ENCODE results near the gene SYT8. TPM values are rescaled to one million over a fixed set of nuclear protein-coding genes. Genes with fewer than 3 reads are reported as not detected.
A peak's percentile ranks its signal among the peaks of the same experiment; 100 is the strongest.
"Not testable (repeated sequence)": the region's sequence is repeated elsewhere in the genome, so short reads cannot be mapped to it uniquely, and the experiment has no call there.

SYT8 gene
- total and polyA plus RNA-seq, 3 experiments from 2014 or later, result not detected

DNA sequence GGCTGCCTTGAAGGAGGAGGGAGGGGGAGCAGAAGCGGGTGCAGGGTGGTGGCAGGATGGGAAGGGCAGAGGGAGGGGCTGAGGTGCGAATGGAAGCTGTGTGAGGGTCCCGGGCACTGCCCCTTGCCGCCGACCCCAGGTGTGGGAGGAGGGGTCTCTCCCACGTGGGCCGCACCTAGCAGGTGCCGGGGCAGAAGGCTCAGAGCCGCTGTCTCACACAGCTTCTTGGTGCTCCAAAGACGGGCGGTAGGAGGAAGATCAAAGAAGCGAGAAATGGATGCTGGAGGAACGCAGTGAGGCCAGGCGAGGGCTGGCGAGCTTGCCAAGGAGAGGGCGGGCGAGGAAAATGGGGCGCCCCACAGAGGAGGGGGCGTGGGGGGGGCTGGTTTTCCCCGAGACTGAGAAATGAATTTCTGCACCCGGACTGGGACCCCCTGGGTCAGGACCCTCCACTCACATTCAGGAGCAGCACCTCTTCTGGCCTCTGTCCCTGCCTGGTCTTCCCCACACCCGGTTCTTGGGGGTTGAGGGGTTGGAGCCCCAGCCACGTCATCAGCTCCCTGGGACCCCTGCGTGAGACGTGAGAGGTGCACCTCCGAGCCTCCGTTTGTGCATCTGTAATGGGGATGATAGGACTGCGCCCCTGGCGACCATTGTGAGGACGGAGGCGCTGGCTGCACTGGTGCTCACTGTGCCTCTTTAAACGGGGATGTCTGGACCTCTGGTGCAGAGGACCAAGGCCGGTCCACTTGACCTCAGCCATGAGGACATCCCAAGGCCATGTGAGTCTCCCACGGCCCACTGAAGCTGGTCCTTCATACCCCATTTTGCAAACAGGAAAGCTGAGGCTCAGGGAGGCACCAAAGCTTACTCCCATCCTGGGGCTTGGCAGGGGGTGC is 34.9 kb downstream of the SYT8 start:
- Mint-ChIP-seq H3K4me1 (peaks cover 48 to 81% (median 60%) of the 10 kb centered on the region in 3 donors), H3K27me3 (no peaks in the 10 kb centered on the region), H3K4me3 (peak overlapping the region; percentile 24 to 90 (median 79)), H3K36me3 (peaks cover 0 to 20% (median 0%) of the 10 kb centered on the region in 3 donors), H3K9me3 (no peaks in the 10 kb centered on the region), H3K27ac (peak overlapping the region; percentile 72 to 98 (median 91))
- Histone ChIP-seq H3K9me3 (ENCODE audit: low read length) (no peaks in the 10 kb centered on the region), H3K27me3 (ENCODE audit: insufficient read depth, low read length, poor library complexity, severe bottlenecking) (no peaks in the 10 kb centered on the region), H3K27ac (ENCODE audit: low read depth, low read length) (no peak overlapping the region), H3K4me1 (ENCODE audit: insufficient read depth, low read length) (peaks cover 40% of the 10 kb centered on the region), H3K36me3 (ENCODE audit: insufficient read depth, low read length) (no peaks in the 10 kb centered on the region), H3K4me3 (ENCODE audit: low read length) (no peak overlapping the region)
- ChIA-PET POLR2A (interaction anchor here (1.1 to 1.8 kb wide), 5 partner anchors 12 to 78 kb away, joined by 3 to 7 read pairs (median 4); partner anchors contain the start of gene LSP1), CTCF (interaction anchor here (0.7 to 2.3 kb wide), 5 partner anchors 12 to 282 kb away, joined by 3 to 13 read pairs (median 6); partner anchors contain the start of gene LSP1)
- DNase-seq, result no peak

DNA sequence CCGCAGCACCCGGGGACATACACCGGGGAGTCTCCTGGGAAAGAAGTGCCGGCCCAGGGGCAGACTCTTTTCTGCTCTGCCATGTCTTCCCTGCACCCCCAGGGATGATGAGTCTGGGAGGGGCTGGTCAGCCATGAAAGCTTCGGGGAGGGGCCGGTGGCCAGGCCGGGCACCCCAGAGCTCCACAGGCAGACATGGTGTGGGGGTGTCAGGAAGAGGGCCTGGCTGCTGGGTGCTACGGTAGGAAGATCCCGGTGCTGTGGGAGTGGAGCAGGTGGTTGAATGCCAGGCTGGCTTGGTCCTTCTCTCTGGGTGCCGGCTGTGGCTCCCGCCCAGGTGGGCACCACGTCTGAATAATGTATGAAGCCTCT is 35.5 kb downstream of the SYT8 start:
- Histone ChIP-seq H3K27ac (ENCODE audit: low read depth, low read length) (no peak overlapping the region), H3K27me3 (ENCODE audit: insufficient read depth, low read length, poor library complexity, severe bottlenecking) (no peaks in the 10 kb centered on the region), H3K4me3 (ENCODE audit: low read length) (no peak overlapping the region), H3K4me1 (ENCODE audit: insufficient read depth, low read length) (peaks cover 40% of the 10 kb centered on the region), H3K9me3 (ENCODE audit: low read length) (no peaks in the 10 kb centered on the region), H3K36me3 (ENCODE audit: insufficient read depth, low read length) (no peaks in the 10 kb centered on the region)
- Mint-ChIP-seq H3K27me3 (no peaks in the 10 kb centered on the region), H3K27ac (peak overlapping the region; percentile 72 to 98 (median 91)), H3K4me3 (peak overlapping the region; percentile 37 to 90 (median 79)), H3K9me3 (no peaks in the 10 kb centered on the region), H3K4me1 (peaks cover 48 to 84% (median 60%) of the 10 kb centered on the region in 3 donors), H3K36me3 (peaks cover 0 to 19% (median 0%) of the 10 kb centered on the region in 3 donors)
- no peak for DNase-seq
- POLR2A ChIA-PET, result interaction anchor here (1.1 to 1.8 kb wide), 3 partner anchors 13 to 77 kb away, joined by 3 to 6 read pairs (median 4); no protein-coding TSS in a partner anchor
- CTCF ChIA-PET, result interaction anchor here (0.7 to 2.3 kb wide), 5 partner anchors 12 to 281 kb away, joined by 3 to 13 read pairs (median 6); partner anchors contain the start of gene LSP1

DNA sequence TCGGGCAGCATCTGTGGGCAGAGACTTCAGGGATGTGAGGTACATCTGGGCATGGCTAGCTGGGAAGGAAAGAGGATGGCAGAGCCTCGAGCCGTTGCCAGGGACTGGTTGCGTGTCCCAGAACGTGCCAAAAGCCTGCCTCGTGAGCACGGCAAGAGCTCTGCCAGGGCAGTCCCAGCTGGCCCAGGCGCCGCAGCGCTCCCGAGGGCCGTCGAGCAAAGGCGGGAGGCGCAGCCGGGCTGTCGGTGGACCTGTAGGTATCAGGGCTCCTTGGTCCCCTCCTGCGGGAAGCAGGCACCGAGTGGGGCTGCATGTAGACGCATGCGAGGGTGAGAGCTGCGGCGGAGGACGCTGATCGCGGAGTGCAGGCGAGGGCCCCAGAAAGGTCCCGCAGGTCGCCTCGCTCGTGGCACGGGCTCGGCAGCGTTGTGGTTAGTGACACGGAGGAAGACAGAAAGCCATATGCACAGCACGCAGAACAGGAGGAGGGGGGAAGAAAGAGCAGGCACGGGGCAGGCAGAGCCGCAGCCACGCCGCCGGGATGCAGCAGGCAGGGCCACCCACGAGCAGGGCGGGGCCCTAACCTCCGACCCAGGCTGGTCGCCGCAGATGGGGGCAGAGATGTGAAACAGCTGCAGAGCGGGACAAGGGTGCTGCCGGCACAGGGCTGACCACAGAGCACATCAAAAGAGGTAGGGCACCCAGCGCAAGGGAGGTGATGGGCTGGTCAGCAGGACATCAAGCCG is 36.1 kb downstream of the SYT8 start:
- H3K27me3 Mint-ChIP-seq, result no peaks in the 10 kb centered on the region
- no peaks in the 10 kb centered on the region for H3K9me3 Mint-ChIP-seq
- peak overlapping the region; percentile 37 to 90 (median 79) for H3K4me3 Mint-ChIP-seq
- Histone ChIP-seq H3K27ac (ENCODE audit: low read depth, low read length) (peak overlapping the region; percentile 4), H3K4me1 (ENCODE audit: insufficient read depth, low read length) (peaks cover 40% of the 10 kb centered on the region), H3K9me3 (ENCODE audit: low read length) (no peaks in the 10 kb centered on the region), H3K4me3 (ENCODE audit: low read length) (peak overlapping the region; percentile 26), H3K27me3 (ENCODE audit: insufficient read depth, low read length, poor library complexity, severe bottlenecking) (no peaks in the 10 kb centered on the region), H3K36me3 (ENCODE audit: insufficient read depth, low read length) (no peaks in the 10 kb centered on the region)
- peaks cover 0 to 14% (median 0%) of the 10 kb centered on the region in 3 donors for H3K36me3 Mint-ChIP-seq
- peak overlapping the region; percentile 68 to 98 (median 88) for H3K27ac Mint-ChIP-seq
- CTCF ChIA-PET, result interaction anchor here (0.7 to 2.3 kb wide), 5 partner anchors 11 to 281 kb away, joined by 3 to 13 read pairs (median 6); partner anchors contain the start of gene LSP1
- POLR2A ChIA-PET, result interaction anchor here (0.6 to 1.8 kb wide), 4 partner anchors 14 to 490 kb away, joined by 3 to 6 read pairs (median 4); no protein-coding TSS in a partner anchor
- H3K4me1 Mint-ChIP-seq, result peaks cover 42 to 80% (median 57%) of the 10 kb centered on the region in 3 donors
- peak; percentile 35 to 72 (median 59) for DNase-seq

DNA sequence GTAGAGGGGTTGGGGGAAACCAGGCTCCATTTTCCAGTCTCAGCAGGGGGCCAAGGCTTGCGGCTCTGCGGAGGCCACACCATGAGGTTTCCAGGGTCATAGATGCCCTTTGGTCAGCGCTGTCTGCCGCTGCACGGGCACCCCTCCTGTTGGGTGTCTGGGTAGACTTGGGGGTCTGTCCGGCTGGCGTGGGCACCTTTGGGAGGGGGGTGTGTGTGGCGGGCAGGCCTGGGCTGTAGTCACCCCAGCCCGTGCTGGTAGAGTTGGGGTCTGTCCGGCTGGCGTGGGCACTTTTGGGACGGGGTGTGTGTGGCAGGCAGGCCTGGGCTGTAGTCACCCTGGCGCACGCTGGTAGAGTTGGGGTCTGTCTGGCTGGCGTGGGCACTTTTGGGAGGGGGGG is 36.7 kb downstream of the SYT8 start:
- H3K27me3 Mint-ChIP-seq, result no peaks in the 10 kb centered on the region
- H3K27ac Mint-ChIP-seq, result peak overlapping the region in 7 of 8 donors; percentile 48 to 98 (median 85)
- Histone ChIP-seq H3K36me3 (ENCODE audit: insufficient read depth, low read length) (no peaks in the 10 kb centered on the region), H3K4me3 (ENCODE audit: low read length) (no peak overlapping the region), H3K9me3 (ENCODE audit: low read length) (no peaks in the 10 kb centered on the region), H3K27me3 (ENCODE audit: insufficient read depth, low read length, poor library complexity, severe bottlenecking) (no peaks in the 10 kb centered on the region), H3K27ac (ENCODE audit: low read depth, low read length) (peak overlapping the region; percentile 4), H3K4me1 (ENCODE audit: insufficient read depth, low read length) (peaks cover 40% of the 10 kb centered on the region)
- ChIA-PET POLR2A (interaction anchor here (0.6 to 1.3 kb wide), 2 partner anchors 14 to 490 kb away, joined by 3 to 4 read pairs; no protein-coding TSS in a partner anchor), CTCF (no interaction called here)
- H3K36me3 Mint-ChIP-seq, result peaks cover 0 to 12% (median 0%) of the 10 kb centered on the region in 3 donors
- no peaks in the 10 kb centered on the region for H3K9me3 Mint-ChIP-seq
- H3K4me1 Mint-ChIP-seq, result peaks cover 39 to 79% (median 54%) of the 10 kb centered on the region in 3 donors
- peak in 1 of 5 donors; percentile 26 for DNase-seq
- peak overlapping the region in 4 of 7 donors; percentile 53 to 86 (median 68) for H3K4me3 Mint-ChIP-seq

DNA sequence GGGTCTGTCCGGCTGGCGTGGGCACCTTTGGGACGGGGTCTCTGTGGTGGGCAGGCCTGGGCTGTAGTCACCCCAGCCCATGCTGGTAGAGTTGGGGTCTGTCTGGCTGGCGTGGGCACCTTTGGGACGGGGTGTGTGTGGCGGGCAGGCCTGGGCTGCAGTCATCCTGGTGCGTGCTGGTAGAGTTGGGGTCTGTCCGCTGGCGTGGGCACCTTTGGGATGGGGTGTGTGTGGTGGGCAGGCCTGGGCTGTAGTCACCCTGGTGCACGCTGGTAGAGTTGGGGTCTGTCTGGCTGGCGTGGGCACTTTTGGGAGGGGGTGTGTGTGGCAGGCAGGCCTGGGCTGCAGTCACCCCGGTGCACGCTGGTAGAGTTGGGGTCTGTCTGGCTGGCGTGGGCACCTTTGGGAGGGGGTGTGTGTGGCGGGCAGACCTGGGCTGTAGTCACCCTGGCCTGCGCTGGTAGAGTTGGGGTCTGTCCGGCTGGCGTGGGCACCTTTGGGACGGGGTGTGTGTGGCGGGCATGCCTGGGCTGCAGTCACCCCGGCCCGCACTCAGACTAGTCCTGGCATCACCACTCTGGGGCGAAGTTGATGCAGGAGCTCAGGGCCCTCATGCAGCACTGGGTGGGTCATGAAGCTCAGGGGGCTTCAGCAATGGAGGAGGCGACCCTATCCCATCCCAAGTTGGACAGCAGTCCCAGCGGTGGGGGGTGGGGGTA is 37.6 kb downstream of the SYT8 start:
- no peaks in the 10 kb centered on the region for H3K27me3 Mint-ChIP-seq
- POLR2A ChIA-PET, result no interaction called here

DNA sequence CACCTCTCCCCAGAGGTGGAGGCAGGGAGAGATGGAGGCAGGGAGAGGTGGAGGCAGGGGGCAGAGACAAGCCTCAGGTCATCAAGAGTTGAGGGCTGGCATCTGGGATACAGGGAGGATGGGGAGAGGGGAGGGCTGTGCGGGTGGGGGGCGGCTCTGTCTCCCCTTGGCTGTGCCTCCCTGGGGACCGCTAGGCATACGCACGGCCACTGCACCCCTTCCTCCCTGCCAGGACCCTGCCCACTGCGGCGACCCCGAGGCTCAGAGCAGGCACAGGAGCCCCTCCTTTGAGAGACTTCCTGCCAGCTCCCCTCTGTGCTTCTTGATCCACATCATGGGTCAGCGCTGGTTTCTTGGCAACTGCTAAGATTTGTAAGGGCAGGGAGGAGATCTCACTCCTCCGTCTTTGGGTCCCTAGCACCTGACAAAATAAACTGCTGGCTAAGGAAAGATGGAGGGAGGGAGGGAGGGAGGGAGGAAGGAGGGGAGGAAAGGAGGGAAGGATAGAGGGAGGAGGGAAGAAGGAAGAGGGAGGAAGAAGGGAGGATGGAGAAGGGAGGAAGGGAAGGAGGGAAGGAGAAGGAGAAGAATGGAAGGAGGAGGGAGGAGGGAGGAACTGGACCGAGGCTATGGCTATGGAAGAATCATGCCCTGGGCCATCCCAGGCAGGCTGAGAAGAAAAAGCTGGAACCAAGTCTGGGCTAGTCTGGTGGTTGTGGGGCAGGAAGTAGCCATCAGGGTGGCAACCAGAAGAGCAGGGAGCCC is 38.4 kb downstream of the SYT8 start:
- H3K36me3 Mint-ChIP-seq, result peaks cover 0 to 10% (median 0%) of the 10 kb centered on the region in 3 donors
- H3K4me3 Mint-ChIP-seq, result peak overlapping the region in 1 of 7 donors; percentile 74
- CTCF ChIA-PET, result no interaction called here
- H3K36me3 ChIP-seq (ENCODE audit: insufficient read depth, low read length), result no peaks in the 10 kb centered on the region
- H3K27ac ChIP-seq (ENCODE audit: low read depth, low read length), result no peak overlapping the region
- POLR2A ChIA-PET, result no interaction called here
- peaks cover 39 to 70% (median 48%) of the 10 kb centered on the region in 3 donors for H3K4me1 Mint-ChIP-seq
- no peaks in the 10 kb centered on the region for H3K27me3 ChIP-seq (ENCODE audit: insufficient read depth, low read length, poor library complexity, severe bottlenecking)
- peak overlapping the region in 6 of 8 donors; percentile 53 to 88 (median 79) for H3K27ac Mint-ChIP-seq
- no peaks in the 10 kb centered on the region for H3K27me3 Mint-ChIP-seq
- peaks cover 35% of the 10 kb centered on the region for H3K4me1 ChIP-seq (ENCODE audit: insufficient read depth, low read length)
- H3K9me3 Mint-ChIP-seq, result no peaks in the 10 kb centered on the region
- no peak overlapping the region for H3K4me3 ChIP-seq (ENCODE audit: low read length)
- DNase-seq, result peak in 1 of 5 donors; percentile 39
- no peaks in the 10 kb centered on the region for H3K9me3 ChIP-seq (ENCODE audit: low read length)

More for the DNA sequence above, 37.6 kb downstream of the SYT8 start:
- no peaks in the 10 kb centered on the region for H3K9me3 ChIP-seq (ENCODE audit: low read length)
- H3K27ac Mint-ChIP-seq, result peak overlapping the region in 7 of 8 donors; percentile 53 to 98 (median 76)
- CTCF ChIA-PET, result no interaction called here
- no peaks in the 10 kb centered on the region for H3K36me3 ChIP-seq (ENCODE audit: insufficient read depth, low read length)
- no peaks in the 10 kb centered on the region for H3K27me3 ChIP-seq (ENCODE audit: insufficient read depth, low read length, poor library complexity, severe bottlenecking)
- no peak overlapping the region for H3K27ac ChIP-seq (ENCODE audit: low read depth, low read length)
- peak overlapping the region in 4 of 7 donors; percentile 12 to 58 (median 46) for H3K4me3 Mint-ChIP-seq
- DNase-seq, result peak in 1 of 5 donors; percentile 46
- H3K9me3 Mint-ChIP-seq, result no peaks in the 10 kb centered on the region
- peaks cover 39 to 73% (median 51%) of the 10 kb centered on the region in 3 donors for H3K4me1 Mint-ChIP-seq
- H3K4me1 ChIP-seq (ENCODE audit: insufficient read depth, low read length), result peaks cover 40% of the 10 kb centered on the region
- no peak overlapping the region for H3K4me3 ChIP-seq (ENCODE audit: low read length)
- peaks cover 0 to 7% (median 0%) of the 10 kb centered on the region in 3 donors for H3K36me3 Mint-ChIP-seq

DNA sequence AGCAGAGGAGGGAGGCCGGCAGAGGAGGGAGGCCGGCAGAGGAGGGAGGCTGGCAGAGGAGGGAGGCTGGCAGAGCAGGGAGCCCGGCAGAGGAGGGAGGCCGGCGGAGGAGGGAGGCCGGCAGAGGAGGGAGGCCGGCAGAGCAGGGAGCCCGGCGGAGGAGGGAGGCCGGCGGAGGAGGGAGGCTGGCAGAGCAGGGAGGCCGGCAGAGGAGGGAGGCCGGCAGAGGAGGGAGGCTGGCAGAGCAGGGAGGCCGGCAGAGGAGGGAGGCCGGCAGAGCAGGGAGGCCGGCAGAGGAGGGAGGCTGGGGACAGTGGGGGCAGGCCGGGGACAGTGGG is 39.0 kb downstream of the SYT8 start:
- H3K9me3 ChIP-seq (ENCODE audit: low read length); H3K36me3 ChIP-seq (ENCODE audit: insufficient read depth, low read length); DNase-seq; H3K27ac ChIP-seq (ENCODE audit: low read depth, low read length); H3K4me3 ChIP-seq (ENCODE audit: low read length); CTCF ChIA-PET; H3K27me3 ChIP-seq (ENCODE audit: insufficient read depth, low read length, poor library complexity, severe bottlenecking); H3K36me3 Mint-ChIP-seq; H3K9me3 Mint-ChIP-seq; H3K27me3 Mint-ChIP-seq; POLR2A ChIA-PET; H3K4me3 Mint-ChIP-seq: not testable (repeated sequence)
- Mint-ChIP-seq H3K27ac (peak overlapping the region in 1 of 8 donors; percentile 83), H3K4me1 (peaks cover 39 to 67% (median 47%) of the 10 kb centered on the region in 3 donors)
- H3K4me1 ChIP-seq (ENCODE audit: insufficient read depth, low read length), result peaks cover 30% of the 10 kb centered on the region
